ENCODE measurements around the gene KIAA0319L. TPM values are rescaled to one million over a fixed set of nuclear protein-coding genes. Genes with fewer than 3 reads are reported as not detected.

Gene KIAA0319L
- total and polyA plus RNA-seq, 2 experiments from 2014 or later: 16.6 to 28.3 TPM

- 74% methylated on average over 3 of the region's 3 CpGs for WGBS, 2 experiments (ENCODE audit: low coverage in 1 of 2, low lambda C conversion rate in 2 of 2, missing lambda C conversion rate in 2 of 2)
These were observed 46.3 kb upstream of the KIAA0319L start for GRCh38 chr1:35603468-35603867.

GRCh38 chr1:35600593-35600992, 43.4 kb upstream of the KIAA0319L start:
- Histone ChIP-seq H3K4me2 (ENCODE audit: unreplicated experiment) (no peak overlapping the region), H3K4me3 (no peak overlapping the region), H3K9me3 (ENCODE audit: low read depth) (no peaks in the 10 kb centered on the region), H3K79me2 (ENCODE audit: insufficient read depth) (no peaks in the 10 kb centered on the region), H3F3A (ENCODE audit: insufficient read depth) (no peaks in the 10 kb centered on the region), H2AFZ (no peak overlapping the region), H3K9me2 (ENCODE audit: insufficient read depth) (no peaks in the 10 kb centered on the region), H3K27ac (no peak overlapping the region), H4K20me1 (ENCODE audit: insufficient read depth) (no peaks in the 10 kb centered on the region), H3K9ac (no peak overlapping the region), H3K36me3 (ENCODE audit: low read depth) (peaks cover 30% of the 10 kb centered on the region), H3K27me3 (replicated peaks; ENCODE audit: insufficient read depth) (no peaks in the 10 kb centered on the region), H3K4me1 (ENCODE audit: insufficient read depth) (peaks cover 6% of the 10 kb centered on the region)
- no peak for DNase-seq
- in situ Hi-C loops (cut with MboI): no loop called here
- no peak for TF ChIP-seq EZH2phosphoT487 (IDR thresholded peaks at IDR 0.05; ENCODE audit: insufficient read depth, low read depth)
- TF ChIP-seq EZH2 (IDR thresholded peaks at IDR 0.05; ENCODE audit: insufficient read depth, poor library complexity, severe bottlenecking): no peak
- 94 to 100% methylated on average over 3 of the region's 3 CpGs for WGBS, 2 experiments (ENCODE audit: low coverage in 1 of 2, low lambda C conversion rate in 2 of 2, missing lambda C conversion rate in 2 of 2)

More at GRCh38 chr1:35603468-35603867, 46.3 kb upstream of the KIAA0319L start:
- Histone ChIP-seq H3K9ac (no peak overlapping the region), H3K27me3 (replicated peaks; ENCODE audit: insufficient read depth) (no peaks in the 10 kb centered on the region), H3K9me2 (ENCODE audit: insufficient read depth) (no peaks in the 10 kb centered on the region), H3K79me2 (ENCODE audit: insufficient read depth) (peaks cover 24% of the 10 kb centered on the region), H4K20me1 (ENCODE audit: insufficient read depth) (no peaks in the 10 kb centered on the region), H3K4me3 (no peak overlapping the region), H3K4me2 (ENCODE audit: unreplicated experiment) (no peak overlapping the region), H3K9me3 (ENCODE audit: low read depth) (no peaks in the 10 kb centered on the region), H3K27ac (no peak overlapping the region), H3K36me3 (ENCODE audit: low read depth) (peaks cover 46% of the 10 kb centered on the region), H3K4me1 (ENCODE audit: insufficient read depth) (peaks cover 14% of the 10 kb centered on the region), H2AFZ (no peak overlapping the region), H3F3A (ENCODE audit: insufficient read depth) (peaks cover 18% of the 10 kb centered on the region; the same call in 1 of the 2 replicates)
- in situ Hi-C loops (cut with MboI): no loop called here
- DNase-seq: no peak
- TF ChIP-seq EZH2phosphoT487 (IDR thresholded peaks at IDR 0.05; ENCODE audit: insufficient read depth, low read depth) (no peak), EZH2 (IDR thresholded peaks at IDR 0.05; ENCODE audit: insufficient read depth, poor library complexity, severe bottlenecking) (no peak)

GRCh38 chr1:35599411-35599810, 42.2 kb upstream of the KIAA0319L start:
- 98 to 100% methylated on average over 3 of the region's 3 CpGs for WGBS, 2 experiments (ENCODE audit: low coverage in 1 of 2, low lambda C conversion rate in 2 of 2, missing lambda C conversion rate in 2 of 2)
- in situ Hi-C loops (cut with MboI): no loop called here
- no peaks in the 10 kb centered on the region for H3K9me3 ChIP-seq (ENCODE audit: low read depth)
- no peaks in the 10 kb centered on the region for H3F3A ChIP-seq (ENCODE audit: insufficient read depth)
- no peak overlapping the region for H3K27ac ChIP-seq
- H4K20me1 ChIP-seq (ENCODE audit: insufficient read depth): no peaks in the 10 kb centered on the region
- H3K27me3 ChIP-seq (replicated peaks; ENCODE audit: insufficient read depth): no peaks in the 10 kb centered on the region
- no peak overlapping the region for H3K4me2 ChIP-seq (ENCODE audit: unreplicated experiment)
- H3K36me3 ChIP-seq (ENCODE audit: low read depth): peaks cover 30% of the 10 kb centered on the region
- DNase-seq: no peak
- TF ChIP-seq EZH2 (IDR thresholded peaks at IDR 0.05; ENCODE audit: insufficient read depth, poor library complexity, severe bottlenecking) (no peak), EZH2phosphoT487 (IDR thresholded peaks at IDR 0.05; ENCODE audit: insufficient read depth, low read depth) (no peak)
- no peaks in the 10 kb centered on the region for H3K9me2 ChIP-seq (ENCODE audit: insufficient read depth)
- no peaks in the 10 kb centered on the region for H3K4me1 ChIP-seq (ENCODE audit: insufficient read depth)
- no peak overlapping the region for H2AFZ ChIP-seq
- H3K9ac ChIP-seq: no peak overlapping the region
- no peaks in the 10 kb centered on the region for H3K79me2 ChIP-seq (ENCODE audit: insufficient read depth)
- H3K4me3 ChIP-seq: no peak overlapping the region

GRCh38 chr1:35598895-35599294, 41.7 kb upstream of the KIAA0319L start:
- TF ChIP-seq EZH2phosphoT487 (IDR thresholded peaks at IDR 0.05; ENCODE audit: insufficient read depth, low read depth): no peak
- TF ChIP-seq EZH2 (IDR thresholded peaks at IDR 0.05; ENCODE audit: insufficient read depth, poor library complexity, severe bottlenecking): no peak
- Histone ChIP-seq H2AFZ (no peak overlapping the region), H3K9me3 (ENCODE audit: low read depth) (no peaks in the 10 kb centered on the region), H3K9ac (no peak overlapping the region), H3K36me3 (ENCODE audit: low read depth) (peaks cover 30% of the 10 kb centered on the region), H3K4me3 (no peak overlapping the region), H3K4me1 (ENCODE audit: insufficient read depth) (no peaks in the 10 kb centered on the region), H3K4me2 (ENCODE audit: unreplicated experiment) (no peak overlapping the region), H3K9me2 (ENCODE audit: insufficient read depth) (no peaks in the 10 kb centered on the region), H3F3A (ENCODE audit: insufficient read depth) (no peaks in the 10 kb centered on the region), H3K27me3 (replicated peaks; ENCODE audit: insufficient read depth) (no peaks in the 10 kb centered on the region), H3K27ac (no peak overlapping the region), H3K79me2 (ENCODE audit: insufficient read depth) (no peaks in the 10 kb centered on the region), H4K20me1 (ENCODE audit: insufficient read depth) (no peaks in the 10 kb centered on the region)
- in situ Hi-C loops (cut with MboI): no loop called here
- no peak for DNase-seq
- 98 to 100% methylated on average over 2 of the region's 2 CpGs for whole genome bisulfite sequencing, 2 experiments (ENCODE audit: low coverage in 1 of 2, low lambda C conversion rate in 2 of 2, missing lambda C conversion rate in 2 of 2)

- no peak overlapping the region for H3K9ac ChIP-seq
- H3K4me1 ChIP-seq (ENCODE audit: insufficient read depth): no peaks in the 10 kb centered on the region
- no peak overlapping the region for H2AFZ ChIP-seq
- H3K27me3 ChIP-seq (replicated peaks; ENCODE audit: insufficient read depth): no peaks in the 10 kb centered on the region
- H4K20me1 ChIP-seq (ENCODE audit: insufficient read depth): no peaks in the 10 kb centered on the region
- no peak for DNase-seq
- TF ChIP-seq EZH2 (IDR thresholded peaks at IDR 0.05; ENCODE audit: insufficient read depth, poor library complexity, severe bottlenecking): no peak
- no peaks in the 10 kb centered on the region for H3K9me2 ChIP-seq (ENCODE audit: insufficient read depth)
- H3K9me3 ChIP-seq (ENCODE audit: low read depth): no peaks in the 10 kb centered on the region
- no peak overlapping the region for H3K4me3 ChIP-seq
- peaks cover 25% of the 10 kb centered on the region for H3K36me3 ChIP-seq (ENCODE audit: low read depth)
- H3K4me2 ChIP-seq (ENCODE audit: unreplicated experiment): no peak overlapping the region
- in situ Hi-C loops (cut with MboI): no loop called here
- no peak overlapping the region for H3K27ac ChIP-seq
- 84 to 94% methylated on average over 5 of the region's 5 CpGs for WGBS, 2 experiments (ENCODE audit: low coverage in 1 of 2, low lambda C conversion rate in 2 of 2, missing lambda C conversion rate in 2 of 2)
- H3F3A ChIP-seq (ENCODE audit: insufficient read depth): no peaks in the 10 kb centered on the region
- H3K79me2 ChIP-seq (ENCODE audit: insufficient read depth): no peaks in the 10 kb centered on the region
These were observed 40.7 kb upstream of the KIAA0319L start for GRCh38 chr1:35597870-35598269.
